ENCODE data around the gene KIF19. TPM values are rescaled to one million over a fixed set of nuclear protein-coding genes. Genes with fewer than 3 reads are reported as not detected.
"Not testable (repeated sequence)": the region's sequence is repeated elsewhere in the genome, so short reads cannot be mapped to it uniquely, and the experiment has no call there.

KIF19 gene
- total RNA-seq, 4 donors from 2014 or later: 77.4 to 211 (median 117) TPM

DNA sequence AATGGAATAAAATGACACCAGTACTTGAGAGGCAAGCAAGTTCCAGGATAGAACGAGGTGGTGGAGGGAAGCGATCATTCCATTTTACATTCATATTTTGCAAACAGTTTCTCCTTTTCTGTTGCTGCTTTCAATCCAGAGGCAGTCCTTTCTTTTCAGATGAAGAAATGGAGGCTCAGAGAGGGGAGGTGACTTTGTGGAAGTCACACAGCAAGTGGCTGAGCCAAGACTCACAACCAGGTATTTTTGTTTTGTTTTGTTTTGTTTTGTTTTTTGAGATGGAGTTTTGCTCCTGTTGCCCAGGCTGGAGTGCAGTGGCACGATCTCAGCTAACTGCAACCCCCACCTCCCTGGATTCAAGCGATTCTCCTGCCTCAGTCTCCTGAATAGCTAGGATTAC, 70.5 kb downstream of the KIF19 start:
- Histone ChIP-seq H3K4me1 (no peaks in the 10 kb centered on the region), H3K27me3 (no peaks in the 10 kb centered on the region), H3K36me3 (no peaks in the 10 kb centered on the region), H3K4me3 (no peak overlapping the region), H3K27ac (no peak overlapping the region), H3K9me3 (peaks cover 0 to 4% (median 0%) of the 10 kb centered on the region in 4 donors)
- DNase-seq (ENCODE audit: low spot score in 2 of 2): no peak
- WGBS, 2 donors: 86 to 89% methylated on average over 4 of the region's 4 CpGs
- no peak for TF ChIP-seq EP300 (IDR thresholded peaks at IDR 0.05)
- TF ChIP-seq POLR2A (IDR thresholded peaks at IDR 0.05): no peak
- TF ChIP-seq, protein P1, sequence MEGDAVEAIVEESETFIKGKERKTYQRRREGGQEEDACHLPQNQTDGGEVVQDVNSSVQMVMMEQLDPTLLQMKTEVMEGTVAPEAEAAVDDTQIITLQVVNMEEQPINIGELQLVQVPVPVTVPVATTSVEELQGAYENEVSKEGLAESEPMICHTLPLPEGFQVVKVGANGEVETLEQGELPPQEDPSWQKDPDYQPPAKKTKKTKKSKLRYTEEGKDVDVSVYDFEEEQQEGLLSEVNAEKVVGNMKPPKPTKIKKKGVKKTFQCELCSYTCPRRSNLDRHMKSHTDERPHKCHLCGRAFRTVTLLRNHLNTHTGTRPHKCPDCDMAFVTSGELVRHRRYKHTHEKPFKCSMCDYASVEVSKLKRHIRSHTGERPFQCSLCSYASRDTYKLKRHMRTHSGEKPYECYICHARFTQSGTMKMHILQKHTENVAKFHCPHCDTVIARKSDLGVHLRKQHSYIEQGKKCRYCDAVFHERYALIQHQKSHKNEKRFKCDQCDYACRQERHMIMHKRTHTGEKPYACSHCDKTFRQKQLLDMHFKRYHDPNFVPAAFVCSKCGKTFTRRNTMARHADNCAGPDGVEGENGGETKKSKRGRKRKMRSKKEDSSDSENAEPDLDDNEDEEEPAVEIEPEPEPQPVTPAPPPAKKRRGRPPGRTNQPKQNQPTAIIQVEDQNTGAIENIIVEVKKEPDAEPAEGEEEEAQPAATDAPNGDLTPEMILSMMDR (IDR thresholded peaks at IDR 0.05): no peak

DNA sequence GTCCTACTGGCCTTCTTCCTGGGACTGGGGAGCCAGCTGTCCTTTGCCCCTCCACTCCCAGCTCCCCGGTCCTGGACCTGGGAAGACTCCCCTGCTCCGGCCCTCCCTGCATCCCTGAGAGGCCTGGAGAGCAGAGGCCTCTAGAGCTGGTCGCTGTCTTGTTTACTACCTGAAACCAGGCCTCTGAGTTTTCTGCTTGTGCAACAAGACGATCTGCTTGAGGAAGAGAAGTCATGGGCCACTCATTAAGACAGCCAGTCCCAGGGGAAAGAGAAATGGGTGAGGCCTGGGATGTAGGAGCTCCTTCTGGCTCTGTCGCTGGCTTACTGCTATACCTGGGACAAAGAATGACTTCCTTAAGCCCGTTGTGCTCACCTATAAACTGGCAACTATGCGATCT, 76.0 kb downstream of the KIF19 start:
- no peak overlapping the region for H3K27ac ChIP-seq
- no peaks in the 10 kb centered on the region for H3K4me1 ChIP-seq
- H3K9me3 ChIP-seq: no peaks in the 10 kb centered on the region
- DNase-seq (ENCODE audit: low spot score in 2 of 2): no peak
- no peaks in the 10 kb centered on the region for H3K27me3 ChIP-seq
- no peak overlapping the region for H3K4me3 ChIP-seq
- no peaks in the 10 kb centered on the region for H3K36me3 ChIP-seq
- WGBS, 2 donors: 82 to 85% methylated on average over 7 of the region's 7 CpGs
- TF ChIP-seq, protein P1 (IDR thresholded peaks at IDR 0.05): no peak
- TF ChIP-seq EP300 (IDR thresholded peaks at IDR 0.05) (no peak), POLR2A (IDR thresholded peaks at IDR 0.05) (no peak)

DNA sequence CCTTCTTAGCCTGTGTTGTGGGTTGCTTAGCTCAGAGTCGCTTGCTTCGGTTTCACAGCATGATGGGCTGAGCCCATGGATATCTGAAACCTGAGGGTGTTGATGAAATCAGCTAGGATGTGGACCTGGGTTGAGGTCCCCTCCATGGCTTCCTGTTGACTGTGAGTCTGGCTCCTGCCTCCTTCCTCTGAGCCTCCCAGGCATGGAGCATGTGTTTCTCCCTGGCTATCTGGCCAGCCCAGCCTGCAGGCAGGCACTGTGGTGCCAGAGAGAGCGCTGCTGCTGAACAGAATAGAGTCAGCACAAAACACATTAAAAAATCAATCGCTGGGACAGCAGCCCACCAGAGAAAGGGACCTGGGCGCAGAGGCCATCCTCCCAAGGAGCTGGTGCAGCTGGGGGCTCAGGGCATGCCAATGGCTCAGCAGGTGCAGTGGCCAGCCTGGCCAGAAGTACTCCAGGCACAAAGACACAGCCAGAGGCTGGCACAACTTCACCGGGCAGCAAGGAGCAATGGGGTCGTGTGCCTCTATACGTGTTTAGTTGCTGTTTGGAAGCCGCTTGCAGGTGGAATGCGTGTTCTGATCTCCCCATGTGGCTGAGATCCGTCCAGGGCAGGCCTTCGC, 77.6 kb downstream of the KIF19 start:
- Histone ChIP-seq H3K36me3 (no peaks in the 10 kb centered on the region), H3K9me3 (no peaks in the 10 kb centered on the region), H3K27ac (no peak overlapping the region), H3K4me1 (no peaks in the 10 kb centered on the region), H3K4me3 (no peak overlapping the region), H3K27me3 (no peaks in the 10 kb centered on the region)
- TF ChIP-seq POLR2A (IDR thresholded peaks at IDR 0.05) (no peak), EP300 (IDR thresholded peaks at IDR 0.05) (no peak)
- TF ChIP-seq, protein P1 (IDR thresholded peaks at IDR 0.05): no peak
- 57 to 61% methylated on average over 10 to 12 of the region's 12 CpGs for whole genome bisulfite sequencing, 2 donors
- no peak for DNase-seq (ENCODE audit: low spot score in 2 of 2)

DNA sequence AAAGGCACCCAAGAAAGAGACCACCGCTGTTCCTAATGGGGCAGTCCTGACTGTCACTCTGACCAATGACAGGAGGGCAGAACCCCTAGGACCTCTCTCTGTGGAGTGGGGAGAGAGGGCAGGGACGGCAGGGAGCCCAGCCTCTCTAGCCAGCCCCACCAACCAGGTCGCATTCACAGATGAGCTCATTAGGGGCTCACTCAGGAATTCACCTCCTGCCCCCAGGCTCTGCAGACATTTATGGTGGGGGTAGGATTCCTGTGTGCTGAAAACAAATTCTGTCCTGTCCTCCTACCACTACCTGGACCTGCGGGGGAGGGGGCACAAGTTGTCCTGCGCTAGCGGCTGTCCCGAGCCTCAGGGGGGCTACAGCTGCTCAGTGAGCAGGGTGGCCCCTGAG, 78.2 kb downstream of the KIF19 start:
- H3K4me1 ChIP-seq: no peaks in the 10 kb centered on the region
- TF ChIP-seq POLR2A (IDR thresholded peaks at IDR 0.05): no peak
- TF ChIP-seq, protein P1 (IDR thresholded peaks at IDR 0.05): no peak
- no peak for TF ChIP-seq EP300 (IDR thresholded peaks at IDR 0.05)
- no peak overlapping the region for H3K27ac ChIP-seq
- no peaks in the 10 kb centered on the region for H3K9me3 ChIP-seq
- 32 to 41% methylated on average over 4 to 6 of the region's 7 CpGs for WGBS, 2 donors
- H3K4me3 ChIP-seq: no peak overlapping the region
- H3K27me3 ChIP-seq: no peaks in the 10 kb centered on the region
- DNase-seq (ENCODE audit: low spot score in 2 of 2): no peak
- no peaks in the 10 kb centered on the region for H3K36me3 ChIP-seq

DNA sequence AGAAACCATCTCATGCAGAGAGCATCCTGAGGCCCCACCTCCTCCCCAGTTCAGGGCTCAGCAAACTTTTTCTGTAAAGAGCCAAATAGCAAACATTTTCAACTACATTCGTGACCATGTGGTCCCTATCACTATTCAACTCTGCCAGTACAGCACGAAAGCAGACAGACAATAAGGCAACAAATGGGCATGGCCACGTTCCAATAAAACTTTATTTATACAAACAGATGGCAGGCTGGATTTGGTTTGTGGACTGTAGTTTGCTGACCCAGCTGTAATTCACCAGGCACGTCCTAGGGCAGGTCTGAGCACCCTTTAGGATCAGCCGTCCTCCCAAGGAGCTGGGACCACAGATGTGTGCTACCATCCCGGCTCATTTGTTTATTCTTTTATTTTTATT, 78.8 kb downstream of the KIF19 start:
- H3K36me3 ChIP-seq: no peaks in the 10 kb centered on the region
- H3K4me1 ChIP-seq: no peaks in the 10 kb centered on the region
- H3K27ac ChIP-seq: no peak overlapping the region
- DNase-seq (ENCODE audit: low spot score in 2 of 2): no peak
- 75 to 84% methylated on average over 6 of the region's 6 CpGs for WGBS, 2 donors
- TF ChIP-seq POLR2A (IDR thresholded peaks at IDR 0.05) (no peak), EP300 (IDR thresholded peaks at IDR 0.05) (no peak)
- TF ChIP-seq, protein P1 (IDR thresholded peaks at IDR 0.05): no peak
- H3K27me3 ChIP-seq: no peaks in the 10 kb centered on the region
- no peaks in the 10 kb centered on the region for H3K9me3 ChIP-seq
- no peak overlapping the region for H3K4me3 ChIP-seq

DNA sequence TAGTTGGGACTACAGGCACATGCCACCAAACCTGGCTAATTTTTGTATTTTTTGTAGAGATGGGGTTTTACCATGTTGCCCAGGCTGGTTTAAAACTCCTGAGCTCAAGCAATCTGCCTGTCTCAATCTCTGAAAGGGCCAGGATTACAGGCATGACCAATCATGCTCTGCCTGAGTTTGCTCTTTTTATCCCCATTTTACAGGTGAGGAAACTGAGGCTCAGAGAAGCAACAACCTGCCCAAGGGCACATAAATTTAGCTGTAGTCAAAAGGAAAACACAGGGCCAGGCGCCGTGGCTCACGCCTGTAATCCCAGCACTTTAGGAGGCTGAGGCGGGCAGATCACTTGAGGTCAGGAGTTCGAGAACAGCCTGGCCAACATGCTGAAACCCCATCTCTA, 79.3 kb downstream of the KIF19 start:
- not testable (repeated sequence) for DNase-seq (ENCODE audit: low spot score in 2 of 2); H3K9me3 ChIP-seq; H3K36me3 ChIP-seq; H3K27ac ChIP-seq; H3K4me3 ChIP-seq; H3K4me1 ChIP-seq; H3K27me3 ChIP-seq
- 81 to 89% methylated on average over 5 of the region's 5 CpGs for WGBS, 2 donors
